Activated CD8-positive, alpha-beta memory T cell treated with anti-CD3 and anti-CD28 coated beads for 4 hours (primary cell): ENCODE results near the gene CCDC102A.

ENCODE experiments used
- DNase-seq, 2 donors: peaks; one replicate each; pipeline ENCODE4 v3.0.0-alpha.2; 2020; ENCODE audit warnings: low read depth in 2 of 2

CCDC102A gene

DNA sequence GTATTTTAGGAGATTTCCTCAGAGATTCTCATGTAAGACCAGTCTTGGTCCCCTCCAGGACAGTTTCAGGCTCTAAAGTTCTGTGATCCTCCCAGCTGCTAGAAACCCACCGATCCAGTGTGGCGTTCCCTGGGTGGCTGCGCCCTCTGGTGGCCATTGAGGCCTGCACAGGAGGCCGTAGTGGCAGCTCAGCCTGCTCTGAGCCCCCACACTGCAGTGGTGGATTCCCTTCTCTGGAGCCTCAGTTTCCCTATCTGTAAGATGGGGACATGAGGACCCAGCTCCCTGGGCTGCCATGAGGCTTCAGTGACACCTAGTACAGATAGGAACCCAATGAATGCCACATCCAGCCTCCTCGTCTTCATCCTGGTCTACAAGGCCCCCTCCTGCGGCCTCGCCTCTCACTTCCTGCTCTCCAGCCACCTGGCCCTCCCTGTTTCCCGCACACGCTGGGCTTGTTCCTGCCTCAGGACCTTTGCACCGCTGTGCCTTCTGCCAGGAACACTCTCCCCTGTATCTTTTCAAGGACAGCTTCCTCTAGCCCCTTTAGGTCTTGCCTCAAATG lies 16.5 kb downstream of the CCDC102A start:
- DNase-seq, result peak; percentile 59 to 60

DNA sequence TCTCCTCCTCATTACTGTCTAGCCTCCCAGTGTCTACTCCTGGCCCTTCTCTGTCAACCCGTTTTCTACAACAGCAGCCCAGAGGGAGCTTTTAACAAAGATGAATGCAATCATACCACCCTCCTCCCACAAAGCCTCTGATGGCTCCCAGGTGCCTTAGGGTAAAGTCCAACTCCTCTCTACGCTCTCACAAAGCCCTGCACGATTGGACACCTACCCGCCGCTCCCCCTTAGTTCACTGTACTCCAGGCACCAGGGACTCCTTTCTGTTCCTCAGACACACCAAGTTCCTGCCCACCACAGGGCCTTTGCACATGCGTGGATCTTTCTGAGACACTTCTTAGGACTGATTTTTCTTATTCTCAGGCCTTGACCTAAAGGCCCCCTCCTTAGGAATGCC lies 17.4 kb downstream of the CCDC102A start:
- DNase-seq, result no peak

DNA sequence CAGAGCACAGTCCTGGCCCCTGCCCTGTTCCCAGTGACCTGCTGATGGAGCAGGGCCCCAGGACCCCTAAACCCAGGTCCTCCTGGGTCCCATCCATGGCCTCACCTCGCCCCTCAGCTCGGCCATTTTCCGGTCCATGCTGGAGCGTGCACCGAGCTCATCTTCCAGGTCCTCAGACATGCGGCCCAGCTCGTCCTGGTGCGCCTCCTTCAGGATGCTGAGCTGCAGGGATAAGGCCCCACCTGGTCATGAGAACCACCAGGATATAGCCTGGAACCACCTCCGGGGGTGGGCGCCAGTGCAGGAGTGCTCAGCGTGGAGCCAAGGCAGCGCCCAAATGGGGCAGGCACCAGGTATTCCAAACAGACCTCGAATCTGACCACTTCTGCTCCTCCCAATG lies 17.9 kb downstream of the CCDC102A start:
- no peak for DNase-seq

DNA sequence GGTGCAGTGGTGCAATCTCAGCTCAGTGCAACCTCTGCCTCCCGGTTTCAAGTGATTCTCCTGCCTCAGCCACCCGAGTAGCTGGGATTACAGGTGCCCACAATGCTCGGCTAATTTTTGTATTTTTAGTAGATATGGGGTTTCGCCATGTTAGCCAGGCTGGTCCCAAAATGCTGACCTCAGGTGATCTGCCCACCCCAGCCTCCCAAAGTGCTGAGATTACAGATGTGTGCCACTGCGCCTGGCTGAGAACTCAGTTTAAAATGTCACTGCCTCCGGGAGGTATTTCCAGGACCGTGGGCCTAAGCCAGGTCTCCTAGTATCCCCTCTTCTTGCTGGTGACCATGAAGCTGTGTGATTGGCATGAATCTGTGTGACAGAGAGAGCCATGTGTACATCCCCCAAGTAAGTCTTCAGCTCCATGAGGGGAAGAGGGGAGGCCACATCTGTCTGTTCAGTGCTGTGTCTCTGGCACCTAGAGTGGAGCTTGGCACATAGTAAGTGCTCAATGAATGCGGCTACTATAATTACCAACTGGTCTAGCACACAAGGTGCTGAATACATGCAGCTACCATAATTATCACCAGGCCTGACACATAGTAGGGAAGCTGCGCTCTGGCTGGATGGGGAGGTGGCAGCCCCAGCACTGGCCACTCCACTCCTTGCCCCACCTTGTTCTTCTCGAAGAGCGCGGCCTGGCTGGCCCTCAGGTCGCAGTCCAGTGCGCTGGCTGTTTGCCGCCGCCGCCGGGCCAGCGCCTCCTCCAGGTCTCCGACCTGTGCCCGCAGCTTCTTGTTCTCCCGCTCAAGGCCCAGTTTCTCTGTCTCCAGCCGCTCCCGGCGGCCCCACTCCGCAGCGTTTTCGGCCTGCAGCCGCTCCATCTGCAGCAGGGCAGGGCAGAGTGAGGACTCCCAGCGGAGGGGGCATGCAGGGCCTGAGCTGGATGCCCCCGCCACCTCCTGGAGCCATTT lies 18.7 kb downstream of the CCDC102A start:
- no peak for DNase-seq

DNA sequence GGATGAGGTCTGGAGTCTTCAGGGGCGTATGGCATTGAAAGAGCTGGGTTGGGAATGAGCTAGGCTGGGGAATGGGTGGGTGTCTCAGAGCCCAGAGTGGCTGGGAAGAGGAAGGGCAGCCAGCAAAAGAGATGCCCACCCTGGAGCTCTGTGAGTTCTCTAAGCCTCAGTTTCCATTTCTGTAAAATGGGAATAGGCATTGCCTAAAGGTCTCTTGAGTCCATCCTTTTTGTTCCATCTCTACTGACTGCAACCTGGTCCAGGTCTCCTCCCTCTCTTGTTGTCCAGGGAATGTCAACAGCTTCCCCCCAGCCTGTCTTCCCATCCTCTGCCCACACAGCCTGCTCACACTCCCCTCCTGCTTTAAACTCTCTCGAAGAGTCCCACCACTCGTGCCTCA lies 19.6 kb downstream of the CCDC102A start:
- DNase-seq, result no peak

DNA sequence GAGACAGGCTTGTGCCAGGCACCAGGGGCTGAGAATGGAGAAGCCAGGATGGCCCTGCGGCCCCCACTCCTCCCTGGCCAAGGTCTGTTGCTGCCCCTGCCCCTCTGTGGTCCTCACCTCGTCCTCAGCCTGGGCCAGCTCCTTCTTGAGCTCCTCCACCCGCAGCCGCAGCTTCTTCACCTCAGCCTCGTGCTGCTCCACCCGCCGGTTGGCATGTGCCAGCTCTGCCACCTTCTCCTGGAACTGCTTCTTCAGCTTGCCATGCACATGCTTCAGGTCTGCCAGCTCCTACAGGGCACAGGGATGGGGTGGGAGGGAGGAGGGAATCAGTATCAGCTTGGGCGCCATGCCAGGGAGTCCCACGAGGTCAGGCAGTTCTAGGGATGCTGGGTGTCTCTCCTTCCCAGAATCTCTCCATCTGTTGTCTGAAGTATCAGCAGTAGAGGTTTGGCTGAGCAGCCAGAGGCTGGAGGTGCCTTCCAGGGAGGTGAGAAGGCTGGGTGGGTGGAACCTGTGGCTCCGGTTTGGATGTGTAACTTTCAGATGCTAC lies 20.1 kb downstream of the CCDC102A start:
- DNase-seq, result no peak

DNA sequence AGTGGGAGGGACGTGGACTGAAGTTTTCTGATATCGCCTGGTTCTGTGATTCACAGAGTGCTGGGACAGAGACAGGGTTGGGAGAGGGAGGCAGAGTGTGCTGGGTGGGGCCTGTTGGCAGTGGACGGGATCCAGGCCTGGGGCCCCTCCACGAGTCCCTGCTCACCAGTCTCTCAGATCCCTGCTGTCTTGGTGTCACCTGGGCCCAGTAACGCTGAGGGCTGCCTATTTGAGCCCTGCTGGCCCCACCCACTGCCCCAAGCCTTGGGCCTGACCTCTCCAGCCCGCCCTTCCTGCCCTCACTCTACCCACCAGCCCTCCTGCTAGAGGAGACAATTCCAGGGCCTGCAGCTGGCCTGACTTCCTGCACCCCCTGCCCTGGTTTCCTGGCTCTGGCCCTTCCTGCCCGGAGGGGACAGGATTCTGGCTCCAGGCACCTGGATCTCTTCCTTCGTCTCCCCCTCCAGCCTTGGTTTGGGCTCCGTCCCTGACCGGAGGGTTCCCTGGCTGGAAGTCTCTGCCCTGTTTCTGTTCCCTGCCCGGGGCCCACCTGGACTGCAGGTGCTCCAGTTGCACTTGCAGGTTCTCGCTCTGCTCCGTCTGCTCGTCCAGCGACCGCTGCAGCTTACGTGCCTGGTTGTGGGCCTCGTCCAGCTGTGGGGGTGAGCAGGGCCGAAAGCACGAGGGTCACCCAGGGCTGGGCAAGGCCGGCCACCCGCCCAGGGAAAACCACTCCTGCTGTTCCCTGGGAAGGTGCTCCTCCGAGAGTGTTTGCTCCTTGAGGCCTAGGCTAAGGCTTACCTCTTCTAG lies 21.4 kb downstream of the CCDC102A start:
- no peak for DNase-seq

DNA sequence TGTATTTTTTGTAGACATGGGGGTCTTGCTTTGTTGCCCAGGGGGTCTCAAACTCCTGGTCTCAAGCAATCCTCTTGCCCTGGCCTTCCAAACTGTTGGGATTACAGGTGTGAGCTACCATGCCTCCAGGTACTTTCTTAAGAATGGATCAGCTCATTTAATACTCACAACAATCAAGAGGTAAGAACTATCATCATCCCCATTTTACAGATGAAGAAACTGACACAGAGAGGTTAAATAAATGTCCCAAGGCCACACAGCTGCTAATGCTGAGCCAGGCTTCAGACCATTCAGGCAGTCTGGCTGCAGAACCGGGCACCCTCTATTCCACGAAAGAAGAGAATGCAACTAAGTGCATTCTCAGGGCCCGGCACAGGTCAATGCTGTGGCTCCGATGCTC lies 22.0 kb downstream of the CCDC102A start:
- no peak for DNase-seq

DNA sequence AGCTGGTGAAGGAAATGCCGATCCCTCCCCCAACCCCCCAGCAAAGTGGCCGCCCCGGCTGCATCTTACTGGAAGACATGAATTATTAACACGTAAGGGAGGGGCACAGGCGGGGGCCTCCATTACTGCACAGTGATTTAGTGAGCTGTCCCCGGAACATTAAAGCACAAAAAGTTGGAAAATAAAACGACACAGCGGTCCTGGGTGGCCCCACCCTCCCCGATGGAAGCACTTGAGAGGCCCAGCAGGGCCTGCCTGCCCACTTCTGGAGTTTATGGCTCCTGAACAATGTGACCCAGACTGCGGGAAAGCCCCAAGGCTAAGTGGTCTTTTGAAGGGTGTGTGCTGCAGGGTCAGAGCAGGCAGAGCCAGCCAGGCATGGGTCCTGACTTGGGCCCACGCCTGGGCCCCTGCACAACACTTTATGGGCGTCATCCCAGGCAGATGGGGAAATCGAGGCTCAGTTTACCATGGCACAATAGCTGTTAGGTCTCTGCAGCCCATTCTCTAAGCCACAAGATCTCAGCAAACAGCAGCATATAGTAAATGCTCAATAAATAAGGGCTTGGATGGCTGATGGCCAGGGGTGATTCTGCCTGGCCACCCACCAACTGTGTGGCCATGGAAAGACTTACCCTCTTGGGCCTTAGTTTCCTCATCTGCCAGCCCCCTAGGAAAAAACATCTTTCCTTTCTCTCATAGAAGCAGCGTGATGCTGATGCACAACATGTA lies 22.8 kb downstream of the CCDC102A start:
- no peak for DNase-seq

DNA sequence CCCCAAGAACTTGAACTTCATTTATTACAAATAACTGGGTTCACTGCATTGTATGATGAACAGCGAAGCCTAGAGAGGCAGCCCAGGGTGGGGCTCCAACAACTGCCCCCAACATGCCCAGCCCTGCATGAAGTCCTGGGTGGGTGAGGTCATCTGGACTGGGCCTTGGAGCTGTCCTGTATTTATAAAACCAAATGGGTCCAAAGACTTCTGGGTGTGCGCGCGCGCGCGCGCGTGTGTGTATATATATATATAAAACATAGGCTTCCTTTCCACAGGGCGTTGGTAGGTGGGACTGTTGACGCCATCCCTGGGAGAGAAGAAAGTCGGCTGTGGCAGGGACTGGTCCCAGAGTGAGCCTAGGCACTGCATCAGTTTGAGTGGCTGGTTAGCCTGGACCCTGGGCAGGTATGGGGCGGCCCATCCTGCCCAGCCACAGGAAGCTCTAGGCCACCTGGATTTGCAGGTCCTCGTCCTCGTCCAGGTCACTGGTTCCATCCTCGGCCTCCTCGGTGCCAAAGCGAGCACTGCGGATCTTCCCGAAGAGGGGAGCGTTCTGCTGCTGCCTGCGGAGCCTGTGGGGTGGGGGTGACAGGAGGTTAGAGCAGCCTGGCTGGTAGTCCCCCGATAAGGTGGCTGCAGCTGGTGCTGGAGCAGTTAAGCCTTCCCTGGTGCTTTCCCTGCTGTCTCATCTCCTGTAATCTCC lies 23.9 kb downstream of the CCDC102A start:
- no peak for DNase-seq

DNA sequence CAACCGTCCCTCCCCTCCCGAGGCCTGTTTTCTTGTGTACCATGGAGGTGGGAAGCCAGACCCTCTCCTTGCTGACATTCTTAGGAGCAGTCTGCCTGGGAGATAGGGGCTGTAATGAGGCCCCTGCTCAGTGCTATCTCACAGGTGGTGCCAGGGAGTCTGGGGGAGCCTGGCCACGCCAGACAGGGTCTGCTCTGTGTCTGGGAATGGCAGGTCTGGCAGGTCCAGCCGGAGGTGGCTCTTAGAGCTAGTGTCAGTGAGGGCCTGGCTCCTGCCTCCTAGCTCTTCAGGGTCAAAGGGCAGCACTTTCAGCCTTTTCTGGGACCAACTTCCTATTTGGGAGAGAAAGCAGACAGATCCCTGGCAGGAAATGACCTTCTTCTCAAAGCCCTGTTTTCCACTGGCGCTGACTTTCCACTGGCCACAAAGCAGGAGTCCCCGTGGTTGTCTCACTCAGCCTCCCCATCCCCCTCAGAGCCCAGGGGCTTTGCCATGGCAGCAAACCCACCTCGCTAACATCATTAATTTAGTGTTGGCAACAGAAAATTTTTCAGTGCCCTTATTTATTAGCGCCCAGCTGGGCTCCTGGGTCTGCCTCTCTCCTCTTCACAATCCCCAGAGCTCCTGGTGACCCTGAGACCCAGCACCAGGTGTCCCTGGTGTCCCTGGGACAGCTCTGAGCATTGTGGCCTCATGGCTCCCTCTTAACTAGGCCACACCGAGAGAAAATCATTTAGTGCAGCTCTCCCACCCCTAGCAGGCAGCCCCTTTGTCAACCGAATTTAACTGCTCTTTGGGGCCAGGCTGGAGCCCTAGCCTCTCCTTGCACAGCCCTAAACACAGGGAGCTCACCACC lies 26.1 kb downstream of the CCDC102A start:
- DNase-seq, result no peak

DNA sequence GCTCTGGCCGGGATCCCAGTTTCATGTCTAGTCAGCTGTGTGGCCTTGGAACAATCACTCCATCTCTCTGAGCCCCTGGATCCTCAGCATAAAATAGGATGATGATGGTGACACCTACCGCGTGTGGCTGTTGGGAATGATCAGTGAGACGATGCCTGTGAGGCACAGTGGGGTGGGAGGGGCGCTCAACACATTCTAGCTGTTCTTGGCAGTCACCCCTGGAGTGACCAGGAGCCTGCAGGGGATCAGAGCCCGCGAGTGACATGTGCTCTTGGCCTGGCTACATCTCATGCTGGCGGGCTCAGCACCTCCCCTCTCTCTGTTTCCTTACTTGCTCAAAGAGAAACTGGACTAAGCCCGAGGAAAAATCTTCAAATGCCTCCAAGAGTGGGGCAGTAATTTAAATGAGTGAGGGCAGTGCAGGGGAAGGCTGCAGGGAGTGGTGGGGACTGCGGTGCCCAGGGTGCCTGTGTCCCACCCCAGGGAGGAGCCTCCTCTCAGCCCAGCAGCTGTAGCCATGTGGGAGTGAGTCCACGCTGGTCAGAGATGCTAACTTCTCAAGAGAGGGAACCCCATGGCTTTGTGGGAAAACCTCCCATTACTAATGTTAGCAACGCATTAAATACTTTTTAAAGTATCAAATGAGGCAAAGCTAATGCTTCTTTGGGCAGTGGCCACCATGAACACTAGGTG lies 27.0 kb downstream of the CCDC102A start:
- no peak for DNase-seq

DNA sequence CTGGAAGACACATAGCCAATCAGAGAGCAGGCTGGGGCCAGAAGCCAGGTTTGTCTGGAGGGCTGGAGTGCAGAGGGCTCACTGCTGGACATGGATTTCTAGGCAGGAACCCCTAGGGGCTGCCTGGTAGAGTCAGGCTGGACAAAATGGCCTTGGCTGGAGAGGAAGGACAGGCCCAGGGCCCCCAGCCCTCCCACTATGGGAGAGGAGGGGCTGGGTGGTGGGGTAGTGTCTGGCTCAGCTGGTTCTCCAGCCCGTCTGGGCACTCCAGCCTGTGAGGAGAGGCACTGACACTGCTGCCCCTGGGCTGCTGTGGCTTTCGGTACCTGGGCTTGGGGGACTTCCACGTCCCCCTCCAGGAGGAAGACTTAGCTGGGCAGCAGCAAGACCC lies 28.3 kb downstream of the CCDC102A start:
- no peak for DNase-seq

DNA sequence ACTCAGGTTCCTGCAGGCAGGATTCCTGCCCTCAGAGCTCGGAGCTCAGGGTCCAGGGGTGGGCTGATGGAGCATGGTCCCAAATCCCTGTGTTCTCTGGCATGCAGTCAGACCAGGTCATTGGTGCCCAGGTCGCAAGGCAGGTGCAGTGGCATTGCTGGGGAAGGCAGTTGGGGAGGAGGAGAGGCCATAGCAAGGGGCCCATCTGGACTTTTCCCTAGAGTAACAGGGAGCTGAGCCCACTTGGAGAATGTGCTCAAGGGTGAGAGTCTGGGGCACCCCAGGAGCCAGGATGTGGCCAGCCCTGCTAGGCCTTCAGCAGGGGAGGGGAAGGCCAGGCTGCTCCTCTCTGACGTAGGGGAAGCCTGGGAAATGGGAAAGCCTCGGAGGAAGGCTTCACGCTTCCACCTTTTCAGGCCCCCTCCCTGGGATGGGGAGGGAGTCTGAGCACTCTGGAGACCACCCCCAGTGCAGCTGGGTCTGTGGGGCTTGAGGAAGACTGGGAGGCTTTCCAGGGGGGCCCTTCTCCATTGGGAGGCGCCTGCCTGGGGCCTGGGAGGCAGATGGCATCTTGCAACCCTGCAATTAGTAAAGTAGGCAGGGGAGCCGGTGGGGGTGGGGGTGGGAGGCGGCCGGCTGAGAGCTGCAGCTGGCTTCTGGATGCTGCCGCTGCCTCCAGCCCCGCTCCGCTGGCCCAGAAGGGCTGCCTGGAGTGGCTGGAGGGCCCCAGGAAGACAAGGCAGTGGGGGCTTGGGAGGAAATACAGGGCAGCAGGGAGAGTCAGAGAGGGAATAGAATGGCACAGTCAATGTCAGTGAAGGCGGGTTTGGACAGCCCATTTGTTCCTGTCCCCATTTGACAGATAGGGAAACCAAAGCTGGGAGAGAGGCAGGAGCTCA lies 29.0 kb downstream of the CCDC102A start:
- DNase-seq, result no peak

DNA sequence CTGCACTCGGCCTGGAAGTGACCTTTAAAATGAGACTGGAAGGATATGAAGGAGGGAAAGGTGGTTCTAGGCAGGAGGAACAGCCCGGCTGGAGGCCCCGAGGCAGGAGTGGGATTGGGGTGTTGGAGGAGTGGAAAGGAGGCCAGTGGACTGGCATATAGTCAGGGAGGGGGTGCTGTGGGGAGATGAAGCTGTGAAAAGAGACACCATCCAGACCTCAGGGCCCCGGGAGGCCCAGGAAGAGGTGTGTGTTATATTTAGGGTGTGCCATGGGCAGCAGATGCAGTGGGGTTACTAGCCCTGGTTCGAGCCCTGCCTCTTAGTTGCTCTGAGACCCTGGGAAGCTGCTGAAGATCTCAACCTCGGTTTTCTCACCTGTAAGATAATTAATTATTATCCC lies 31.2 kb downstream of the CCDC102A start:
- no peak for DNase-seq

DNA sequence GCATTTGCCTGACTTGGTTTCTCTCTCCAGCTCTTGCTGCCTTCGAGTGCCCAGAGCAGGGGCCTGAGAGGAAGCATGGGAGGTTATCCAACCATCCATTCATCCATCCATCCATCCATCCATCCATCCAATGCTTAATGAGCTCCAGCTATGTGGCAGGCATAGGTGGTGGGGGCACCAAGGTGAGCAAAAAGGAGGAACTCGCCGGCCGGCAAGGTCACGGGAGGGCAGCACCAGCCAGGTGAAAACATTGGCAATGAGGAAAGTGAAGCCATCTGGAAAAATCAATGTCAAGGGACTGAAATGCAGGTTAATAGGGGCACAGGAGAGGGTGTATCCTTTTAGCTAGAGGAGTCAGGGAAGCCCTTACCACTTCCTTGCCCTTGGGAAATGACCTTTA lies 31.9 kb downstream of the CCDC102A start:
- no peak for DNase-seq

DNA sequence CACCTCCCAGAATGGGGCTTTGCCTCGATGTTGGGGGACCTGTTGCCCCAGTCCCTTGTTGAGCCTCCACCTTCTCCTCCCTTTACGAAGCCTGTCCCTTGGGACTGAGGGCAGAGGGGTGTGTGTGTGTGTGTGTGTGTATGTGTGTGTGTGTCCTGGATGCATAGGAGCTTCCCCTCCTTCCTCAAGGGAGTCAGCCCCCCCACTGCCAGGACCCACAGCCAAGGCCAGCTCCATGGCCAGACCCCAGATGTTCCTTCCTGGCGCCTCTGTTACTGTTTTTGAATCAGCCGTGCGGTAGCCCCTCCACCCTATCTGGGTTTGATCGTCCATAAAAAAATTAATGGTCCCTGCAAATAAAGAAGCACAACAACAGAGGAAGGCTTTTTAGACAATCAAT lies 32.4 kb downstream of the CCDC102A start:
- DNase-seq, result no peak

DNA sequence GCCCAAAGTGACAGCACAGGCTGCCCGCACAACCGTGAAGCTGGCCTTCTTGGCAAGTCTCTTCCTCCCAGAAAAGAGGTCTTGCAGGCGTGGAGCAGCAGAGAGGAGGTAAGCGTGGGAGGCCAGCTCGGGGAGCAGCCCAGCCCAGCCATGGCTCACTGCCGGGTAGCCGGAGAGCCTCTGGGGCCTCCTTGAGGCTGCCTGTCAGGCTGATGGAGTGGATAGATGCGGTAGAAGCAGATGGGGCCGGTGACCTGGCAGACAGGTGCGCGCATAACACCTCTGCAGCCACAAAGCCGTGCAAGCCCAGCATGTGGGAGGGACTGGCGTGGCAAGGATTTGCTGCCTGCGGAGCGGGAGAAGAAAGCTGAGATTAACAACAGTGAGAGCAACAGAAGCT lies 33.0 kb downstream of the CCDC102A start:
- DNase-seq, result no peak
